ENCODE results near the gene MBD1. TPM values are rescaled to one million over a fixed set of nuclear protein-coding genes. Genes with fewer than 3 reads are reported as not detected.

The MBD1 gene
- total and polyA plus RNA-seq, 2 of the 13 experiments (the other 11 are each of a cell fraction or from before 2014, with no cell fraction given): 25.5 to 28.6 TPM

DNA sequence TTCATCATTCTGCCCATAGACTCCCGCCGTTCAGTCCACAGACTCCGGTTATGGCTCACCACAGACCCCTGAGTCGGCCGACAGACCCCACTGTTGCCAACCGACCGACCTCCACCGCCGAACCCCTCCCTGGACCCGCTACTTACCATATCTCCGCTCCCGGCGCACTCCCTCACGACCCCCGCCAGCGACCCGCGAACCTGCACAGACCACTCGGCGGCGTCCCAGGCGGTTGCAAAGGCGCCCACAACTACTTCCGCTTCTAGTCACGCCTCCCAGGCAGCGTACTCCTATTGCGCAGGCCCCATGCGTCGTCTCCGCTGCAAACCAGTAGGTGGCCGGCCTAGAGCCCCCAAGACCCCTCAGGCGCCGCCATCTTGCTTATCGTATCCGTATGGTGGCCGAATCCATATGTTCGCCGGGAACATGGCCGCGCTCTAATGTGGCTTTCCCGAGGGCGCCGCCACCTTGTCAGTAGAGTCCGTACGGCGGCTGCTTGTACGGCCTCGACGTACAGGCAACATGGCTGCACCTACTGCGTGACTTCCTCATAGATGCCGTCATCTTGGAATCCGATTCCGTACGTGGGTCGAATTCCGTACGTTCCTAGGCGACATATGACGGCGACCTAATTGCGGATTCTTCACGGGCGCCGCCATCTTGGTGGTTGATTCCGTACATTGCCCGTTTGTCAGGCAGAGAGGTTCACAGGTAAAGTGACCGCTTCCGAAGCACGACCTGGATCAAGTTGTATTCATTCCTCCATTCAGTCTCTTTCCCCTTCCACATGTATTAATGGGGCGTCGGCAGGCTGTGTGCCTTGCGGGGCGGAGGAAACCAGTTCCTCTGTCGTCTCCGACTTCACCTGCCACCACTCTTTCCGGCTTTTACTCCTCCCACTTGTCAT lies 6.4 kb upstream of the MBD1 start, which contains the start of gene CXXC1 (continued):
- peak; percentile 71 for TF ChIP-seq ZFY (CRISPR knock-in tag; IDR thresholded peaks at IDR 0.05)
- 0 out of 2 replicates have a peak, but pooled peaks have one; percentile 49 for TF ChIP-seq KDM5B (CRISPR knock-in tag; IDR thresholded peaks at IDR 0.05; ENCODE audit: borderline replicate concordance)
- 0 out of 2 replicates have a peak, but pooled peaks have one; percentile 36 for TF ChIP-seq KLF13 (CRISPR knock-in tag; IDR thresholded peaks at IDR 0.05)
- 0 out of 2 replicates have a peak, but pooled peaks have one; percentile 85 for TF ChIP-seq ZNF235 (CRISPR knock-in tag; IDR thresholded peaks at IDR 0.05; ENCODE audit: borderline replicate concordance)
- TF ChIP-seq TMF1 (CRISPR knock-in tag; IDR thresholded peaks at IDR 0.05; ENCODE audit: low read depth): no peak
- TF ChIP-seq, protein P1, sequence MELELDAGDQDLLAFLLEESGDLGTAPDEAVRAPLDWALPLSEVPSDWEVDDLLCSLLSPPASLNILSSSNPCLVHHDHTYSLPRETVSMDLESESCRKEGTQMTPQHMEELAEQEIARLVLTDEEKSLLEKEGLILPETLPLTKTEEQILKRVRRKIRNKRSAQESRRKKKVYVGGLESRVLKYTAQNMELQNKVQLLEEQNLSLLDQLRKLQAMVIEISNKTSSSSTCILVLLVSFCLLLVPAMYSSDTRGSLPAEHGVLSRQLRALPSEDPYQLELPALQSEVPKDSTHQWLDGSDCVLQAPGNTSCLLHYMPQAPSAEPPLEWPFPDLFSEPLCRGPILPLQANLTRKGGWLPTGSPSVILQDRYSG (CRISPR knock-in tag; IDR thresholded peaks at IDR 0.05): no peak
- TF ChIP-seq GATAD2A (CRISPR knock-in tag; IDR thresholded peaks at IDR 0.05): no peak
- no peak for TF ChIP-seq CBX2 (IDR thresholded peaks at IDR 0.05; ENCODE audit: low read depth, low read length)
- TF ChIP-seq CBX2 (CRISPR knock-in tag; IDR thresholded peaks at IDR 0.05; ENCODE audit: low read depth): no peak
- no peak; the same call in 1 of the 2 replicates for TF ChIP-seq KDM3A (CRISPR knock-in tag; IDR thresholded peaks at IDR 0.05; ENCODE audit: low read depth)
- peak; percentile 80; the same call in 1 of the 2 replicates for TF ChIP-seq KDM2A (CRISPR knock-in tag; IDR thresholded peaks at IDR 0.05; ENCODE audit: borderline replicate concordance, low read depth)
- TF ChIP-seq E2F5 (CRISPR knock-in tag; conservative IDR thresholded peaks at IDR 0.05): no peak
- peak; percentile 73; the same call in 1 of the 2 replicates for TF ChIP-seq ZNF431 (CRISPR knock-in tag; IDR thresholded peaks at IDR 0.05; ENCODE audit: borderline replicate concordance, low read depth)
- TF ChIP-seq ZNF317 (CRISPR knock-in tag; IDR thresholded peaks at IDR 0.05): peak; percentile 78; the same call in 1 of the 2 replicates
- no peak for TF ChIP-seq MTERF4 (CRISPR knock-in tag; IDR thresholded peaks at IDR 0.05)
- peak; percentile 59 for TF ChIP-seq MXD4 (CRISPR knock-in tag; IDR thresholded peaks at IDR 0.05)
- peak; percentile 90 for TF ChIP-seq ELF1 (CRISPR knock-in tag; IDR thresholded peaks at IDR 0.05)
- TF ChIP-seq MAFG (CRISPR knock-in tag; IDR thresholded peaks at IDR 0.05): no peak
- peak; percentile 98 for TF ChIP-seq GMEB1 (CRISPR knock-in tag; IDR thresholded peaks at IDR 0.05; ENCODE audit: borderline replicate concordance)
- TF ChIP-seq ISL2 (CRISPR knock-in tag; IDR thresholded peaks at IDR 0.05): no peak
- TF ChIP-seq TAF15 (IDR thresholded peaks at IDR 0.05; ENCODE audit: low read depth, low read length, poor library complexity, severe bottlenecking): peak; percentile 70
- no peak for TF ChIP-seq ZSCAN20 (CRISPR knock-in tag; IDR thresholded peaks at IDR 0.05; ENCODE audit: borderline replicate concordance)
- TF ChIP-seq ZNF552 (CRISPR knock-in tag; IDR thresholded peaks at IDR 0.05; ENCODE audit: borderline replicate concordance): no peak
- no peak for TF ChIP-seq CCAR2 (optimal IDR thresholded peaks at IDR 0.05; ENCODE audit: low read depth, low read length)
- peak; percentile 89 for TF ChIP-seq PHF5A (CRISPR knock-in tag; IDR thresholded peaks at IDR 0.05; ENCODE audit: low read depth, unreplicated experiment)
- TF ChIP-seq SMAD3 (CRISPR knock-in tag; IDR thresholded peaks at IDR 0.05): peak; percentile 86; the same call in 1 of the 2 replicates

Data from HepG2 (cell line).